NCI-H1694 treated with DMSO at 0.1 percent for 48 hours (cell line): ENCODE data around the gene ADAMTS17.

Experiments
- DNase-seq: peaks from one replicate; lab custom pipeline; 2025; lab: John Stamatoyannopoulos, UW

Gene ADAMTS17

DNA sequence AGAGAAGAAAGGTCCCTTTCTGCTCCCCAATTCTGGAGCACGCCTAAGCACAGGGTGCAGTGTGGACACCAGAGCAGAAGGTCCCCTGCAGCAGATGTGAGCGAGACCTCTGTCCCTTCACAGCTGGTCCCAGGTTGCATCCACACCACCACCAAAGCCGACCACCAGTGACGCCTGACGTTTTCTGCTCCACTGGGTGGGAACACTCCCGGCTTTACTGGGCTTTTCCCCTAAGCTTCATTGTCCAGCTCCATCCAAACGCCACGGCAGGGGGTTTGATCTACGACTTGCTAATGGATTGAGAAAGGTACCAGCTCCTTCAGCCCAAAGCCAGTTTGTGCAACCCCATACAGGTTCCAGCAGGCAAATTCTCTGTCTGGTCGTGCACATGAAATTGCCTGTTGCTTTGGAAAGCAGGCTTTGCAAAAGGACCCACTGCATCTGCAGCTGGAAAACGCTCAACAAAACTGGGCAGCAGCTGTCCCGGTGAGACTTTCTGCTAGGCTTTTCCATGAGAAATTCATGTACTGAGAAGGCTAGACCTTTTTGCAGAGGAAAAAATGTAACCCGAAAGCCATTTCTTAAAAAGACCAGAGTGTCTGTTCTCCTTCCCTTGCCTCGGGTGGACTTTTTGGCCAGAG is 31.1 kb downstream of the ADAMTS17 start:
- no peak for DNase-seq

DNA sequence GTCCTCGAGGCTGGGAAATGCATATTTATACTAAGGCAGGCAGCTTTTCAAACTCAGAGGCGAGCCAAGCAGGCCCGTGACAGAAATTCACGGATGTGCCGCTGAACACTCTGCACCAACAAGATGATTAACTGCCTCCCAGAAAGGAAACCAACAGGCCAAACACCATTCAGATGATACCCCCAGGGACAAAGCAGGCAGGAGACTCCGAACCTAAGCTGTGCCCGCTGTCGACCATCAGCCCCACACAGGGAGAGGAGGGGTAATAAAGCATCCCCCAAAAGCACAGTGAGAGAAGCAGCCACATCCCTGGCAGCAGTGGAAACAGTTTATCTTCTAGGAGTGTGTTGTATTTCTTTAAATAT is 31.8 kb downstream of the ADAMTS17 start:
- DNase-seq, result no peak

DNA sequence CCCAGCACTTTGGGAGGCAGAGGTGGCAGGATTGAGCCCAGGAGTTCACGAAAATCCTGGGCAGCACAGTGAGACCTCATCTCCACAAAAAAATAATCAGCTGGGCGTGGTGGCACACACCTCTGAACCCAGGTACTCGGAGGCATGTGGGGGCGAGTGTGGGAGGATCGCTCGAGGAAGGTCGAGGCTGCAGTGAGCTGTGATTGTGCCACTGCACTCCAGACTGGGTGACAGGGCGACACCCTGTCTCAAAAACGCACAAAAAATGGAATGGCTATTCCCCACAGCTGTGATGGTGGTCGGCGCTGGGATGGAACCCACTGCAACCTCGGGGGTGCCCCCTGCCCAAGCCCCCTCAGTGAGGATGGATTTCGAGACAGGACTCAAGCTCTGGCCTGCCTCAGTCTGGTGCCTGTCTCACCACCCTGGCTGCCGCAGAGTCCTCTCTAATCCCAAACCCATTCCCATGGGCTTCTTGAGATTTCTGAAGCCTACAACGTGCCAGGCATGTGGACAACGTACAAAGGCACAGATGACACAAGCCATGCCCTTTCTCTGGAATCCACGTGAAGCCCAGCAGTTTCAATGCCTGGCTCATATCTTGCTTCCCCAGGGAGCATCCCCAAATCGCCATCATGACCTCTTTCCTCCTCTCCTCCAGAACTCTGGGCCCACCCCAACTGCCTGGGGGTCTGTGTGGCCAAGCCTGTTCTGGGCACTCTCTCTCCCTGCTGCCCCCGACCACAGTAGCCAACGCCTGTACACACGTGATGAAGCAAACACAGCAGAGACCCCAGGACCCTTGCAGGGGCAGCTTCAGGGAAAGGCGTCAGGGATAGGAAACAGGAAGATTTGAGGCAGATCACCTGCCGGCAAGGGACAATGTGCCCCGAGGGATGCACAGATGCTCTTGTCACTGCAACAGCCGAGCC is 32.4 kb downstream of the ADAMTS17 start:
- no peak for DNase-seq

DNA sequence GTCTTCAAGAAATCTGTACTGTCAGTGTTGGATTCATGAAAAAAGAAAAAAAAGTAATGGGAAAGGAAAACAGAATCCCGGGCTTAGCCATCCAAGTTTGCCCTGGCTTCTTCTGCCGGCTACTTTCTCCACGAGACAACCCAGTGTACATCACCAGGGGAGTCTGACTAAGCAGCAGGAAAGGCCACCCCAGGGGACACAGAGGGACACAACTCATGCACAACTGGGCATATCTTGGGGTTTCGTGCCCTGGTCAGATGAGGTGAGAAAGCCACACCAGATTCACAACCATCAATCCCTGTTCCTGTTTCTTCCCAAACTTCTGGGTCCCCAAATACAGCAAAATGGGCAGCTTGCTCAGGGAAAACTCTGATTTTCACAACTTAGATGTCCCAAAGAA is 33.2 kb downstream of the ADAMTS17 start:
- no peak for DNase-seq

DNA sequence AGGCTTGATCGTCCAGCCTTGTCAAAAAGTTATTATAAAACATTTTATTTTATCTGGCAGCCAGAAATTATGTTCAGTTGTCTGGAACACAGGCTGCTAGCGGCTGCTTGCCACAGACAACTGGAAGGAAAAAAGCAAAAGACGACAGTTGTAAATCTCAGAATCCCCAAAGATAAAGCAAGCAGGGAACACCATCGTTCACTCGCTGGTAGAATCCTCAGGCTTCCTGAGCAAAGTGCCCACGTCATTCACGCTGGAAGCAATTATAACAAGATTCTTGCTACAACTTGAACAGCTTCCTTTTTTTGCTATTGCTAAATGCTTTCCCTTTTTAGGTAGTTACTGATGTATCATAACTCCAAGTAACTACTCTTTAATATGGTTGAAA is 33.6 kb downstream of the ADAMTS17 start:
- no peak for DNase-seq

DNA sequence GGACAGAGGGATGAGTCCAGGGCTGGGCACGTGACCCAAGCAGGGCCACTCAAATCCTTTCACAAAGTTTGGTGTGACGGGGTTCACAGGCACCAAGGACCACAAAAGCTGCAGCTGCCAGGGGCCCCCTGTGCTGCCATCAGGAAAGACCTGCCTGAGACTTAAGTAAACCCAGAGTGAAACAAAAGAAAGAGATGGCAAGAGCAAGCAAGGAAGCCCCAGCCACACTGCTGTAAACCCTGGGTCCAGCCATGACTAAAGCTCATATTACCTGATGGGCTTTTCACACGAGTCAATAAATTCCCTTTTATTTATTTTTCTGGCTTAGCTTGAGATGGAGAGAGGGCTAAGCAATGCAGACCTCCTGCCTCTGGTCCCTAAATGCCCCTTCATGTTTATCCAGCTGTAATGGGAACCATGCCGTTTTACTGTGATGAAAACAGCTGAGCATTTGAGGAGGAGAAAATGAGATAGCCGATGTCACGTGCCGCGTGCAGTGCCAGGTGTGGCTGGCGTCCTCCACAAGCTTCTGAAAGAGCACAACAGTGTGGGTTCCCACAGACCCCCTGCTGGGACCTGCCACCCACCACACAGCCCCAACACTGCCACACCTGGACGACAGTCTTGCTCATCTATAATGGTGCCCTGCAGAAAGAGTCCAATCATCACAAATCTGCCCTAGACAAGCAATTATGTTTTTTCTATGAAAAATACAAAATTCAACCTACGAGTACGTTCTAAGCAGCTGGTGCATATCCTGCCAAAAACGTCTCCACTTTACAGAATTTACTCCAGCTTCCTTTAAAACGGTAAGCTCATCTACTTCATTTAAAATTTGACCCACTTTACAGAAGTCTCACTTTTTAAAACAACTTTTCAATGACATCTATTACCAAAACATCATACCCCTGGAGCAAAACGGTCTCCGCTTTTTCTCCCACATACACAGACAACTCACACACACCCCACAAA is 34.2 kb downstream of the ADAMTS17 start:
- DNase-seq, result no peak

DNA sequence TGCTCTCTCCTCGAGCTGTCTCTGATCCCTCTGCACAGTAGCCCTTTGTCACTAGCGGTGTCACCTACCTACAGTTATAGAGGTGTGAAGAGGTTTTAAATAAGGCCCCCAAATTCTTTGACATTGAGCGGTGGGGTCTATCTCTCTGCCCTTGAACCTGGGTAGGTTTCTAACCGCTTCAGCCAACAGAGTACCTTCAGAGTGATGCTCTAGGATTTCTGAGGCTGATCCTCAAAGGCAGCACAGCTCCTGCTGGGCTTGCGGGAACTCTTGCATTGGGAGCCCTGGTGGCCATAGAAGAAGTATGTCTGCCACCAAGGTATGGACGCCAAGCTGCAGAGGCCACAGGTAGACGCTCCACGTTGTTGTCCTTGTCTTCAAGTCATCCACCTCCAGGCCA is 35.7 kb downstream of the ADAMTS17 start:
- DNase-seq, result no peak

DNA sequence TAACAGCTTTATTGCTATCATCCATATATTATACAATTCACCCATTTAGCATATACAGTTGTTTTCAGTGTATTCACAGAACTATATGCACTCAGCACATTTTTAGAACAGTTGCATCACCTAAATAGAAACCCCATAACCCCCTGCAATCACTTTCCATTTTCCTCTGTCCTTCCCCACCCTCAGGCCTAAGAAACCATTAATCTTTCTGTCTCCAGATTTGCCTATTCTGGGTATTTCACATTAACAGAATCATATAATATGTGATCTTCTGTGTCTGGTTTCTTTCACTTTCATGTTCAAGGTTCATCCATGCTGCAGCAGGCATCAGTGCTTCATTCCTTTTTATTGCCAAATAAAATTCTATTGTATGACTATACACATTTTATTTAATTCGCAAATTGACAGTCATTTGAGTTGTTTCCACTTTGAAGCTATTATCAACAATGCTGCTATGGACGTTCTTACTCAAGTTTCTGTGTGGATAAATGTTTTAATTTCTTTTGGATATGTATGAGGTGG is 39.8 kb downstream of the ADAMTS17 start:
- DNase-seq, result no peak

DNA sequence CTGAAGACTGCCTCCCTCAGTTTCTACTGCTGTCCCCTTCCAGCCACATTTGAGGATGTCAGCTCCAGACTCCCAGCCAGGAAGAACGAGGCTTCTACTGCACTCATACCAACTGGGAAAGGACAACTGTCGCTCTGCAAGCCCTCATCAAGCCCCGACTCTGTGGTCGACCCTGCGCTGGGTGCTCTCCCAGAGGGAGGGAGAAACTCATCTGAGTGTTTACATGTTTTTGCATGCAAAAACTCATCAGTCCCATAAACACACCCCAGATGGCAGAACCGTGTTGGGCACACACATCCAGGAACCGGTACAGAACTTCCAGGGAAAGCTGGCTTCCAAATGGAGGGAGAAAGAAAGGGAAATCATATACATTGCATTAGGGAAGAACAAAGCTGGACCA is 43.5 kb downstream of the ADAMTS17 start:
- no peak for DNase-seq

DNA sequence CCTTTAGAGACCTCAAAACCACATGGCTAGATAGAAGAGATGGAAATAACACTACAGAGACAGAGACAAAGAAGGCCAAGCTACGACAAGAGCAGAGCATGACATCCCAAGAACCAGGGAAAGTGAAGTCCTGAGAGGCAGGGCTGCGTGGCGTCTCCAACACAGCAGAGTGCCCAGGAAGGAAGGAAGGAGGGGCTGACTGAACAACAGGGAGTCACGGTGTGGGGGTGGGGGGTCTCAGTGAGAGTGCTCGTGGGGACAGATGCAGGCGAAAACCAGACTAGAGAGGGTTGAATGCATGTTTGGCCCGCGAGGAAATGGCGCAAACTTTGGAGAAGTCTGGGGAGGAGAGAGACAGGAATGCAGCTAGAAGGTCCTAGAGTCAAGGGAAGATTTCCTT is 44.0 kb downstream of the ADAMTS17 start:
- DNase-seq, result no peak

DNA sequence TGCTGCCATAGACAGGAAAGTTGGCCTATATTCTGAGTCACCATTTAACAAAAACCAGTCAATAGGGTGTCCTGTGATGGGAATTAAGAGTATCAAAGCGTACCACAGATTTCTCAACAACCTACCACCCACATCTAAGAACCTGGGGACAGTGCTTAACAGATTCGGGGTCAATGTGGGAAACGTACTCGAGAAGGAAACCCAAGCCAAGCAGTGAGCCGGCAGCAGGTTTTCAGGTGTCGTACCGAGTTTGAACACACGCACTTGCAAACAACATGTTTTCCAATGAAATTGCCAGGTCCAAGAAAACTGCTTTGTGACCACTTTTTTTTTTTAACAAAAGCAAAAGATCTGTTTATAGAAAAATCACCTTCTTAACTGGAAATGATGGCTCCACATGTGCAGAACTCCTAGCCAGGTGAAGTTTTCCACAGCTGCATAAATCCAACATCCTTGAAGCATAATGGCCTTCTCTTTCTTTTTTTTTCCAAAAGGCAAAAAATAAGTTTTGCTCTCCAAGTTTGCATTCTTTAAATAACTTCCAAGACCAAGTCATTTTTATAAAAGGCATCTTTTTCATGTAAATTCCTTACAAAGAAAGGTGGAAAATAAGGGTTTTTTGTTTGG is 45.7 kb downstream of the ADAMTS17 start:
- DNase-seq, result no peak

DNA sequence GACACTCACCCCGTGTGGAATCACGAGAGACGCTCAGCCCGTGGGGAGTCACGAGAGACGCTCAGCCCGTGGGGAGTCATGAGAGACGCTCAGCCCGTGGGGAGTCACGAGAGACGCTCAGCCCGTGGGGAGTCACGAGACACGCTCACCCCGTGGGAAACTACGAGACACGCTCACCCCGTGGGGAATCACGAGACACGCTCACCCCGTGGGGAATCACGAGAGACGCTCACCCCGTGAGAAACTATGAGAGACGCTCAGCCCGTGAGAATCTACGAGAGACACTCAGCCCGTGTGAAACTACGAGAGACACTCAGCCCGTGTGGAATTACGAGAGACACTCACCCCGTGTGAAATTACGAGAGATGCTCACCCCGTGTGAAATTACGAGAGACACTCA is 49.8 kb downstream of the ADAMTS17 start:
- DNase-seq, result no peak

DNA sequence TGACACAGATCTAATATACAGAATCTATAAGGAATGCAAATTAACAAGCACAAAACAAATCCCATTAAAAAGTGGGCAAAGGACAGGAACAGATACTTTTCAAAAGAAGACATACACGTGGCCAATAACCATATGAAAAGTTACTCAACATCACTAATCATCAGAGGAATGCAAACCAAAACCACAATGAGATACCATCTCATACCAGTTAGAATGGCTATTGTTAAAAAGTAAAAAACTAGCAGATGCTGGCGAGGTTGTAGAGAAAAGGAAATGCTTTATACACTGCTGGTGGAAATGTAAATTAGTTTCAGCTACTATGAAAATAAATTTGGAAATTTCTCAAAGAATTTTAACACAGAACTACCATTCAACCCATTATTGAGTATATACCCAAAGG is 50.7 kb downstream of the ADAMTS17 start:
- DNase-seq, result no peak

DNA sequence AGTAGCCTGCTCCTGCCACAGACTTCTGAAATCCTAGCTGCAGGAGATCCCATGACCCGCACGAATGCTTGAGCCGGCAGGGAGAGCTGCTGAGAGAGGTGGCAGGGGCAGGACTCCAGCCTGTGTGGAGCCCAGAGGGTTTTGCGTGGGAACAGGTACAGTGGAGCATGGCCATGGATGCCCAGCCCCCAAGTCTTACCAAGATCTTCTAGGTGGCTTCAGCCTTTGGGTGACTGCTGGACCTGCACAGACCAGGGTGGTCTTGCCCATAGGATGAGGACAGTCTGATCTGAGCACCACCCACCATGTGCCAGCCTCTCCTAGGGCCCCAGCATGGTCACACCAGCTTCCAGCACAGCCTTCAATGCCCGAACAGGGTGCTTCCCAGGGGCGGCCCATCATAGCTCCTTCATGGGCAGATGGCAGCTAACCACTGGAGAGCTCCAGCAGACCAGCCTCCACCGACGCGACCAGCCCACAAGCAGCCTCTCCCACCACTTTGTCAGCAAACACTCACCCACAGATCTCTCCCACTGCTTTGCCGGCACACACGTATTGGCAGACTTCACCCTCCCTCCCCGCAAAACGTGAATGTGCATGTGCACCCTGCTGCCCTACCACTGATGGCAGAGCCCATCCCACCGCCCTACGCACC is 56.0 kb downstream of the ADAMTS17 start:
- DNase-seq, result no peak

DNA sequence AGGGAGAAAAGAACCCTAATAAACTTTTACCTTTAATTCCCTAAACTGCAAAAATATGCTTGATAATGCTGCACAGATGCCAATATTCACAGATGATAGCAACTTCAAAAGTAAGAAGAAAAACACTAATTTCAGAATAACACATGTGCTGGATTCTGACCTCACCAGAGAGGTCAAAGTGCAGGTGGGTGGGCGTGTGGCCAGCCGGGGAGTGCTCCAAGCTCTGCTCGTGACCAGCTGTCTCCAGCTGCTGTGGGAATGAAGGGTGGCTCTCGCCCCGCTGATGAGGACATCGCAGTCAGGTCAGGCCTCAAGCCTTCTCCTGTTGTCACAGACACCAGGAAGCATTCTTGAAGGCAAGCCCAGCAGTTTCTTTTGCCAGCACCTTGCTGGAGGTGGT is 57.1 kb downstream of the ADAMTS17 start:
- DNase-seq, result no peak

DNA sequence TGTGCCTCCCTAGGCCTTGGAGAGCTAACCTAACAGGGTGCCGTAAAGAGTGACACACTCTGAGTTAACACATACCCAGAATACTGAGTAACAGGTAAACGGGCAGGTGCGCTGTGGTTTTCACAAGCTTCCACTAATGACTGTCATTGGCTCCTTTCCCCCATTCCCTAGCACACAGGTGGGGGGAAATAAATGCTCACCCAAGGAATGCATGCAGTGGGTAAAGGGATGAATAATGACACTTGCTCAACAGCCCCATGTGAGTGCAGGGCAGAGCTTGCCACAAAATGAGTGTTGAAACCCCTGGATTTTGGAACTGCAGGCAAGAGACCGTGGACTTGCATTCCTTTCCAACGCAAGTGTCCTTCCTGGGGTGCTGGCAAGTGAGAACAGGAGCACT is 57.6 kb downstream of the ADAMTS17 start:
- DNase-seq, result no peak

DNA sequence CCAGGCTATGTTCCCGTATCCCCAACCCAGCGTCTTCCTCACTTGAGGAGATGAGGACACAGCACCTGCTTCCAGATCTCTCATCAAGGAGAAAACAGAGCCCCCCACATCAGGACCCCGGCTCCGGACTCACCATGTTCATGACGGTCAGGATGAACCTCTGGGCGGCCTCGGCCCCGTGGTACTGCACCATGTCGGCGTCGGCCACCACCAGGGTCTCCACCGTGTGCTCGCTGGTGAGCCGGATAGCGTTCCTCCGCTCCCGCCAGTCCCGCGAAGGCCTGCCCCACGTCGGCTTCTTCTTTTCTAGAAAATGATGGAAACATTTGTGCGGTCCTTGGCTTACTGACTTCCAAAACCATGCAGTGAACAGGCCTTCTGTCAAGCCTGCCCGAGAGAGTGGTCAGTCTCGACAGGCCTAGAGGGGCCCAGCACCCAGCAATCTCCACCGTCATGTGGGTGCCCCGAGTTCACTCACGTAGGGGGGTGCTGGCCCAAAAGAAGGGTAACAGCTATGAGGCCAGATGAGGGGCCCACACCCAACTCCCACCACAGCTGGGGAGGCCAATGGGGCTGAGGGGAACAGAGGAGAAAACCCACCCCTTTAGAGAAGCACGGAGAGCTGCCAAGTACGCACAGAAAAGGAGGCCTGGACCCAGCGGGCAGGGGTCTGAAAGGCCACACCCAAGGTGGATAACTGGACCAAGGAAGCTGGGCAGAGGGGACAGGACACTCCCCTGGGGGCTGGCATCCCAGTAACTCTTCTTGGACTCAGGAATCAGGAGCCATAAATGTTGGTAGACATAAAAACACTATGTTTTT is 60.5 kb downstream of the ADAMTS17 start:
- DNase-seq, result no peak

DNA sequence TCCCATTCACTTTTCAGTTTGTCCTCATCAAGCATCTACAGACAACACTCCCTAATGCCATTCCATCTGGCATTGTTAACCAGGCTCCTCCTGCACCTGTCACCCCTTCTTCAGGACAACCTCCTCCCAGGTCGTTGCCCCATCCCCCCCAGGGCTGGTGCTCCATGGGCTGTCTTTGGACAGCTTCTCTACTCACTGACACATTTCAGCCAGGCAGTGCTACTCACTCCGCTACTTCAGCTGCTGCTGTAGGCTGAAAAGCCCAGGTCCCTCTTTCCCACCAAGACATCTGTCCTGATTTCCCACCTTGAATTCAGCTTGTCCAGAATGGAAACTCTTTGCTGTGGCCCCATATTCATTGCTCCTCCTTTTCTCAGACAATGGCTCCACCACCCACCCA is 61.9 kb downstream of the ADAMTS17 start:
- DNase-seq, result no peak

DNA sequence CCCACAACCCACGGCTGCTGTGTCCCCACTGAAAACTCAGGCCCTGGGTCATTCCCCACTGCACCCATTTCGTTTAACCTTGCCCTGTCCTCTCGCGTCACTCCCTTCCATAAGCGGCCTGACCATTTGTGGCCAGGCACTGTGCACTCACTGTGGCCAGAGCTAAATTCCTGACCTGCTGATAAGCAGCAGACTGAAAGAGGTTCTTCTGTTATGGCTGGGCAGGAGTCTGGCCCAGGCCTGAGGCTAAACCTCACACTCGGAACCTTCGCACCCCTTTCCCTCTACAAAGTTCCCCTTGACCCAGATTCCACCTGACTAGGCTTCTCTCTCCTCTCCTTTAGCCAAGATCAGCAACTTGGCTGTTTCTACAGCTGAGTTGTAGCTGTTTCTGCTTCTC is 62.3 kb downstream of the ADAMTS17 start:
- DNase-seq, result no peak

DNA sequence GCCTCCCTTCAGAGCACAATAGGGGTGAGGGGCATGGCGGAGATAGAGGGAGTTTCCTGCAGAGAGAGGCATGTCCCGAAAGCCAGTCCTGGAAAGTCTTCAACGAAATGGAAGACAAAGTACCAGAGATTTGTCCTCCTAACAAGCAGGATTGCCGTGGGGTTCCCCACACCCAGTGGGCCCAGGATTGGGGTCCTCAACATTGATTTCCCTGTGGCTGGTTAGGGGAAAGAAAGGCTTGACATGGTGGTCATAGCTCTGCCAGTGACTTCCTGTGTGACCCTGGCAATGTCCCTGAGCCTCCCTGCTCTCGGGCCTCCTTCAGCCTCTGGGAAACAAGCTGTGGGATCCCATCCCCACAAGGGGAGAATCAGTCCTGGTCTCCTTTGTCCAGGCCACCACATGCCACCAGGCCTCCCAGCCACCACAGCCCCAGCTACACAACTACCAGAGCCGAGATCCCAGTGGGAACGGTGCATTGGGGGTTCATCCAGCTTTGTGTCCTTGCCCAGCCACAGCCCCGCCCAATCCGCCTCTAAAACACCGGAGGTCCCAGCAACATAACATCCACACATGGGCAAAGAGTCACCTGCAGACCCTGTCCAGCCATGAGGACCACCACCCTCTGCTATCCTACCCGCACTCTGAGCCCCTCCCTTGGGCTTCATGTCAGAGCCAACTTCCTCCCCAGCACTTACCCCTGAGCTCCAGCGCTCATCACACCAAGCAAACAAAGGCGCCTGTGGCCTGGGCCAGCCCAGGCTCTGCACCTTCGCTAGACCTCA is 63.0 kb downstream of the ADAMTS17 start:
- DNase-seq, result no peak
